ENCODE measurements around the gene ATF6. TPM values are rescaled to one million over a fixed set of nuclear protein-coding genes. Genes with fewer than 3 reads are reported as not detected.

ATF6 gene
- total and polyA plus RNA-seq, 2 of the 8 experiments (the other 6 are each of a cell fraction or from before 2014, with no cell fraction given), result 4.6 to 10.0 TPM

- no peaks in the 10 kb centered on the region for H4K20me1 ChIP-seq (replicated peaks in 1 of 2; ENCODE audit: control insufficient read depth in 1 of 2, insufficient read depth in 2 of 2, low read length in 2 of 2)
- no peaks in the 10 kb centered on the region for H3K79me1 ChIP-seq (ENCODE audit: low read depth, low read length)
- H4K8ac ChIP-seq (ENCODE audit: extremely low read depth, insufficient read depth, low read length), result no peak overlapping the region
- H3K4ac ChIP-seq (replicated peaks; ENCODE audit: insufficient read length, low read depth, low read length), result no peak overlapping the region
- ChIA-PET CTCF (ENCODE audit: partially characterized antibody) (interaction anchor here (0.6 to 0.7 kb wide), 2 partner anchors 32 to 83 kb away, joined by 3 read pairs; no protein-coding TSS in a partner anchor), POLR2A (ENCODE audit: partially characterized antibody) (no interaction called here)
- no peak for DNase-seq (ENCODE audit: low read depth in 1 of 2, low spot score in 2 of 2)
- H3K36me3 ChIP-seq (ENCODE audit: control insufficient read depth in 2 of 4, insufficient read depth in 4 of 4, low read length in 3 of 4), result no peaks in the 10 kb centered on the region
- no peak overlapping the region for H2BK20ac ChIP-seq (ENCODE audit: low read length)
- H2BK12ac ChIP-seq (ENCODE audit: low read depth, low read length), result no peak overlapping the region
- FAIRE-seq, result no peak
- H3K9me3 ChIP-seq (ENCODE audit: insufficient read depth in 2 of 2, low read depth in 1 of 2, low read length in 1 of 2), result peaks cover 2 to 9% of the 10 kb centered on the region in 2 experiments; a peak in 2 of 4 replicates
- no peaks in the 10 kb centered on the region for H3K27me3 ChIP-seq (replicated peaks in 1 of 4; ENCODE audit: control insufficient read depth in 3 of 4, extremely low read depth in 1 of 4, insufficient read depth in 3 of 4, low read length in 3 of 4)
- H3K79me2 ChIP-seq (ENCODE audit: control insufficient read depth in 1 of 2, insufficient read depth in 2 of 2, low read length in 2 of 2), result no peaks in the 10 kb centered on the region
- H3K4me1 ChIP-seq (replicated peaks in 1 of 4; ENCODE audit: control insufficient read depth in 3 of 4, insufficient read depth in 4 of 4, low read length in 3 of 4), result no peaks in the 10 kb centered on the region
- H3K9ac ChIP-seq (replicated peaks in 1 of 4; ENCODE audit: extremely low read depth in 1 of 4, low read depth in 3 of 4, low read length in 3 of 4), result no peak overlapping the region
- H3K23ac ChIP-seq (ENCODE audit: insufficient read length), result no peak overlapping the region
- WGBS, 2 experiments (ENCODE audit: extremely low coverage in 1 of 2, insufficient coverage in 1 of 2, insufficient read length in 1 of 2, insufficient replicate concordance in 2 of 2, low coverage in 1 of 2, low lambda C conversion rate in 2 of 2, missing lambda C conversion rate in 1 of 2), result 100% methylated on average over 1 of the region's 1 CpG; no CpG with 5 or more reads in 1 of the 2 experiments
- H3K14ac ChIP-seq (ENCODE audit: insufficient read length), result no peak overlapping the region
- no peak overlapping the region for H3K27ac ChIP-seq (ENCODE audit: low read depth, low read length)
- H2AFZ ChIP-seq (ENCODE audit: low read length), result no peak overlapping the region
- H4K5ac ChIP-seq (ENCODE audit: insufficient read length, low read depth, low read length), result no peak overlapping the region
- no peak for TF ChIP-seq CBX5 (IDR thresholded peaks at IDR 0.05; ENCODE audit: low read depth, low read length)
- TF ChIP-seq RAD21 (IDR thresholded peaks at IDR 0.05 in 1 of 2, conservative IDR thresholded peaks at IDR 0.05 in 1 of 2; ENCODE audit: low read depth in 2 of 2, low read length in 2 of 2), result no peak
- no peak for TF ChIP-seq CEBPB (IDR thresholded peaks at IDR 0.05; ENCODE audit: low read depth, low read length)
- no peak for TF ChIP-seq SIN3A (conservative IDR thresholded peaks at IDR 0.05 in 1 of 2, IDR thresholded peaks at IDR 0.05 in 1 of 2; ENCODE audit: low read depth in 1 of 2, low read length in 2 of 2)
- TF ChIP-seq GABPA (IDR thresholded peaks at IDR 0.05; ENCODE audit: borderline replicate concordance, insufficient read depth, low read length), result no peak
- no peak overlapping the region for H3K4me2 ChIP-seq (ENCODE audit: insufficient read depth in 1 of 2, low read depth in 2 of 2, low read length in 2 of 2)
- H2AK5ac ChIP-seq (ENCODE audit: low read depth, low read length), result no peak overlapping the region
- no peak overlapping the region for H3K56ac ChIP-seq (replicated peaks; ENCODE audit: insufficient read length, low read depth, low read length)
- no peak overlapping the region for H2BK120ac ChIP-seq (replicated peaks; ENCODE audit: low read depth, low read length)
- no peak overlapping the region for H4K91ac ChIP-seq (replicated peaks; ENCODE audit: insufficient read length, low read length)
- no peaks in the 10 kb centered on the region; the same call in 1 of the 2 replicates for H3K23me2 ChIP-seq (ENCODE audit: low read depth, low read length)
- no peak overlapping the region for H2BK15ac ChIP-seq (ENCODE audit: low read length)
- H3K4me3 ChIP-seq (ENCODE audit: extremely low read depth in 1 of 4, insufficient read depth in 2 of 4, low read depth in 3 of 4, low read length in 4 of 4), result no peak overlapping the region
- no peak overlapping the region for H2BK5ac ChIP-seq (ENCODE audit: low read depth, low read length)
- H3K18ac ChIP-seq (ENCODE audit: extremely low read depth, low read length), result no peak overlapping the region
Measured at GRCh38 chr1:161987303-161987702, 221.2 kb downstream of the ATF6 start.

Data from H1 (cell line).